ENCODE results near the gene MAP3K20.

Gene MAP3K20

DNA sequence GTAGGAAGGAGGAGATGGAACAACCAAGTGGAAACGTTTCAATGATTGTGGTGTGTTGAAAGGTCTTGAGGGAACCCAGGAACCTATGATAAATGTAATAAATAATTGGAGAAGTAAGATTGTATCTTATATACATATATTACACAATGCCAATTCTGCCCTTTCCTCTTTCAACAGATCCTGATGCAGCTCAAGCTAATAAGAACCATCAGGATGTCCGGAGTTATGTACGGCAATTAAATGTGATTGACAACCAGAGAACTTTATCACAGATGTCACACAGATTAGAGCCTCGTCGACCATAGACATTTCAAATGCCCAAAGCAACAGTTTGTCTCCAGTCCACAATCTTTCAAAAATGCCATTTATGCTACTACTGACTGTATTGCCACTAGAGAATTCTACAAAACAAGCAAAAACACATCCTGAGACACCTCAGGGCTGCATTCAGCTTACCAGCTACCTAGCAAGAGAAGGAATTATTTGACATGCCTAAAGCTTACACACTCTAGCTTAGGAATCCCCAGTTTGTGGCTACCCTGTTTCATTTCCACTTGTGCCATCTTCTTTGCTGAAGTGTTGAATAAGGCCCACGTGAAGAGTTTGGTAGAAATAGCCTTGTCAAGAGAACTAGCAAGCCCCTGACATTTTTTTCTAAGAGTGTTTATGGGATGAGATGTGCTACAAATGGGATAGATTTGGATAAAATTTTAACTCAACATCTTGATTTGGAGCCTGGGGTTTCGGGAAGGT, 24.0 kb upstream of the MAP3K20 start:
- no peak for DNase-seq

DNA sequence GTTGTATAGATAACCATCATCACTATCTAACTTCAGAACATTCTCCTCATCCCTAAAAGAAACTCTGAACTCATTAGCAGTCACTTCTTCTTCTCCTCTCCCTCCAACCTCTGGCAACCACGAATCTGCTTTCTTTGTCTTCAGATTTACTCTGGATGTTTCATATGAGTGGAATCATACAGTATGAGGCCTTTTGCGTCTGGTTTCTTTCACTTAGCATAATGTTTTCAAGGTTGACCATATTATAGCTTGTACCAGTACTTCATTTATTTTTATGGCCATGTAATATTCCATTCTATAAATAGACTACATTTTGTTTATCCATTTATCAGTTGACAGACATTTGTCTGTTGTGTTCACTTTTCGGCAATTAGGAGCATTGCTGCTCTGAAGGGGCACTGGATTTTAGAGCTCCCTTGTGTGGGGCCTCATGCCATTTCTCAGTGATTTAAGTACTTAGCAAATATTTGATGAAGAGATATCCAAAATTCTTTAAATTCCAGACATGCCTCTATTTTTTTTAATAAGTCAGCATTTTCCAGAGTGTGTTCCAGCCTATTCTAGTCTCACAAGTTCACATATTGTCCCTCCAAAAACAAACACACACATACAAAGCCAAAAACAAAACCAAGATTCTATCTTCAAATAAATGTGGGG, 22.5 kb upstream of the MAP3K20 start:
- no peak for DNase-seq

DNA sequence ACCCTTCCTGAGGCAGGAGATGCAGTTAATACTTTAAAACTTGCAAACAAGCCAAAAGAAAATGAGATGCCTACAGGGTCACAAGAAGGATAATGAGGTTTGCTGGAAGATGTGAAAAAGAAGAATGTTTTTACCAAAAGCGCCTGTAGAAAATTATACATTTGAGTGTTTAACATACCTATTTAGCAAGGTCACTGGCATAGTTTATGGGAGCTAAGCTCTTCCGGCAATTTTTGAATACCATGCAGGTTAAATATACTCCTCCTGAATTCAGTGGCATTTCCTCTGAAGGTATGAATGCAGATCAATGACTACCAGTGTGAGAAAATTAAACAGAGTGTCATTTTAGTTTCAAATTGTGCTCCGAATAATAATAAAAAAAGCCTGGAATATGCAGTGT, 21.2 kb upstream of the MAP3K20 start:
- no peak for DNase-seq

DNA sequence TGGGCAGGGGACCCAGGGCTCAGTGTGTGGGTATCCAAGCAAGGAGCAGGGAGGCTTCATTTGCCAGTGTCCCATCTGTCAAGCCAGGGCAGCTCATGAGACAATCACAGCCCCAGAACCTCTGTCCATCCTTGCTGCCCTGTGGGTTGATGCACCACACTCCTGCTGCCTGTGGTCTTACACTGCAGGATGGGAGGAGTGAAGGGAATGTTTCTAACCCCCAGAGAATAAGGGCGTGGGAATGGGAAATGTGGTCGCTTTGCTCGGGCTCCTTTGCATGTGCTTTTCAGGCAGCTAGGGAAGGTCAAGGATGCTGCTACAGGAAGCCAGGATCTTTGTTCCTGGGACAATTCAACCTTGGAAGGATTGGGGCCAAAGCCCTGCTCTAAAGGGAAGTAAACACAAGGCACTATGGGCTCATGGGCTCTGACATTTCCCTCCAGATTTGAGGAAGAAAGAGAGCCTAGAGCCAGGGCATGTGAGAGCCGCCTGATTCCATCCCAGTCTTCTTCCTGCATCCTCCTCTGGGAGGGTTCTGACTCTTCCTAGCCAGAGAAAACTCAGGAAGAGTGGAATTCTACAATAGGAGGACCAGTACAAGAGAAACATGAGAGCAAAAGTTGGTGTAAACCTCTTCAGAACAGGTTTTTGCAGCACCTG, 18.8 kb upstream of the MAP3K20 start:
- DNase-seq = no peak

DNA sequence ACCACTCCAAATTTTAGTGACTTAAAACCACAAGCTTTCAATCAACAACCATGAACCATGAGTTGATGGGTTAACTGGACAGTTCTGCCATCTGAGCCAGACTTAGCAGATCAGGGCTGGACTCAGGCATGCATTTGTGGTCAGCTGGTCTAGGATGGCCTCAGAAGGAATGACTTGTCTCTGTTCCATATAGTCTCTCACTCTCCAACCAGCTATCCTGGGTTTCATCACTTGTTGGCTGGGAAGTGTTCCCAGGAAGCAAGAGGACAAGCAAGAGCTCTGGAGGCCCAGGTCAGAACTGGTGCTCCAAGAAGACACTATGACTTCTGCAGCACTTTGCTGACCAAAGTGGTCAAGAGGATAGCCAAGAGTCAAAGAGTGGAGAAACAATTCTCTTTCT, 17.5 kb upstream of the MAP3K20 start:
- DNase-seq = no peak

DNA sequence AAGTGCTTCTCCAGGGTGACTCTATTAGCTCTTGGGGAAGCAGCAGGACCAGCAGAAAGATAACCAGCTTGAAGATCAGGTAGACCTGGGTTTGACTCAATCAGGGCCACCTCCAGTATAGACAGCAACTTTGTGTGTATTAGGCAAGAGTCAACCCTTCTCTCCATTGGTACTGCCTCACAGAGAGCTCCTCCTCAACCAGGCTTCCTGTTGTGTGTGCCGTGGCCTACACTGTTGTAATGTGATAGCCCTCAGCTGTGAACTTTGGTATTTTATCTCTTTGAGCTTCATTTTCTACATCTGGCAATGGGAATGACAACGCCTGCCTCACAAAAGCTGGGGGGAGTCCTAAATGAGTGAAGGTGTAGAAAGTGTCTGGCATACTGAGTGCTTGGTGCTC, 17.0 kb upstream of the MAP3K20 start:
- DNase-seq = no peak

- DNase-seq = no peak
Measured at GRCh38 chr2:173059292-173059691, 16.4 kb upstream of the MAP3K20 start.

DNA sequence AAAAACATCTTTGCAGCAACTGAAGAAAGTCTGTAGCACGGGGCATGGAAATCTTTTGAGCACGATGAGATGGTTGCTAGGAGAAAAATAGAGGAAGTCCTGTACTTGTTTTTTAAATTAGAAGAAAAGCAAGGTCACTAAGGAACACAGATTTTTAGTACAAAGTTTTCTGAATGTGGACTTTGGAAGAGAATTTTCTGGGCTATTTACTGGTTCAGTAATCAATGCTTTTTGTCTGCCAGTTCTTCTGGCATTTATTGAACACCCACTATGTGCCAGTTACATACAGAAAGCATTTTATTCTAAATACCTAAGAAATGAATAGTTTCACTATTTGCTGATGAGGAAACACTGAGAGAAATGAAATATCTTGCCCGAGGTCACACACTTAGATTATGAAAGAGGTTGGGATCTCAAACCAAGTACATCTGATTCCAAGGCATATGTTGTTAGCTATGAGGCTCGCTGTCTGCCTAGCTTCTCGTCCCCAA, 15.6 kb upstream of the MAP3K20 start:
- DNase-seq = no peak

DNA sequence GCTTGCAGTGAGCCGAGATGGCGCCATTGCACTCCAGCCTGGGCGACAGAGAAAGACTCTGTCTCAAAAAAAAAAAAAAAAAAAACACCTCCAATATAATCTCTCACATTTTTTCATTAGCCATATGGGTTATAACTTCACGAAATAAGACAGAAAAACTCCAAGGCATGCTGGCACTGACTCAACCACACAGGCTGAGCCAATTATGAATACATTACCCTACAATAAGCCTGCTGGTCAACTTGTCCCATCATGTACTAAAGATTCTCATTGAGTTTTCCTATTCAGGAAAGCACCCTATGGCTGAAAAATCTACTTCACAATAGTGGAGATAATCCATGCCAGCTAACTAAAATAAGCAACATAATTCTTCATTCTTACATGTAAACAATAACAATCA, 12.8 kb upstream of the MAP3K20 start:
- DNase-seq = no peak

DNA sequence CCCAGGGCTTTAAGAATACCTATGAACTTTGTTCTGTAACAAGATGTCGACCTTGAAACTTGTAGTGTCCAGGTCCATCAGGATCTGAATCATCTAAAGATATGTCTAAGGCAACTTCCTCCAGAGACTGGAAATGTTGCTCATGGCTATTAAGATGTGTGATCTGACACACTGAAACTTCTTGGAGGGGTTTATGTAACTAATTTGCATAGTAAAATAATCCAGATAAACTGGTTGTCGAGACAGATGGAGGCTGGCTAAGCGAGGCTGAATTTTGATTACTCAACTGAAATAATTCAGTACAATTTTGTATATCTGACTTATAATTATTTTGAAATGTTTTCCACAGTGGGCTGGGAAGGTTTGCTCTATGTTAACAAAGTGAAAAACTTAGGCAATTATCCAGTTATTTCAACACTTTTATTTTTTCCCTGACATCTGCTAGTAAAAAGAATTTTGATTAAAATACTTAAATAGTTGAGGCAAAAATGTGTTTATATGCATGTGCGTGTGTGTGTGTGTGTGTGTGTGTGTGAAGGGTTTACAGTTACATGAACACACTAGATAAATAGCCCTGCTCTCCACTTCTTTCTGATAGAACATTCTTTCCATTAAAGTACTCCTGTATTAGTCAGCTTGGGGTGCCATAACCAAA, 11.4 kb upstream of the MAP3K20 start:
- no peak for DNase-seq

- no peak for DNase-seq
Measured at GRCh38 chr2:173066887-173067676, 8.6 kb upstream of the MAP3K20 start.

DNA sequence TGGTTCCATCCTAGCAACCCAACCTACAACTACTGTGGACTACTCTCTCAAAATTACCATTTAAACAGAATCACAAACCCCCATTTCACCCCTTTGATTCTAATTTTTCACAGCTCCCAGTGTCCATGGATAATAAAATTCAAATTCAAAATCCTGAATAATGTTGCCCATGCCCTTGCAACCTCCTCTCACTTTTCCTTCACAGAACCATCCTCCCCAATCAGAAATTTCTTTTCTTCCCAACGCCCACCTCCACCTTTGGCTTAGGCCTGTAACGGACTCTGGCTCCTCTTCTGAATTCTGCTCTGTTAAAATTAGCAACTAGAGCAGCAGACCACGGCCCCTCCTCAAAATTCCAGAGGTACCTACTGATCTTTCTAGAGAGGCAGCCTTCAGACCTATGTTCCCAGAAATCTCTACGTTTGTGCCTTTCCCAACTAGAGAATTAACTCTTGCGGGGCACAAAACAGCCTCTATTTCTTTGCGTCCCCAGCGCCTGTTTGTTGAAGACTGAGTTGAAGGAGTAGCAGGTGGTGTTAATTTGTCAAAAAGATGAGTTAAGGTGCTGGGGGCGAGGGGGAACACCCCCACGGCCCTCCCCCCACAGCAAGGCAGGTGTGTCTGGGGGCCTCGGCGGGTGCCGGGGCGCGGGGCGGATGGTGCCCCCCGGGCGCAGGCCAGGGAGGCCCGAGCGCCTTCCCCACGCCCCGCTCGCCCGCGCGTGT, 428 bp upstream of the MAP3K20 start:
- DNase-seq = no peak

DNA sequence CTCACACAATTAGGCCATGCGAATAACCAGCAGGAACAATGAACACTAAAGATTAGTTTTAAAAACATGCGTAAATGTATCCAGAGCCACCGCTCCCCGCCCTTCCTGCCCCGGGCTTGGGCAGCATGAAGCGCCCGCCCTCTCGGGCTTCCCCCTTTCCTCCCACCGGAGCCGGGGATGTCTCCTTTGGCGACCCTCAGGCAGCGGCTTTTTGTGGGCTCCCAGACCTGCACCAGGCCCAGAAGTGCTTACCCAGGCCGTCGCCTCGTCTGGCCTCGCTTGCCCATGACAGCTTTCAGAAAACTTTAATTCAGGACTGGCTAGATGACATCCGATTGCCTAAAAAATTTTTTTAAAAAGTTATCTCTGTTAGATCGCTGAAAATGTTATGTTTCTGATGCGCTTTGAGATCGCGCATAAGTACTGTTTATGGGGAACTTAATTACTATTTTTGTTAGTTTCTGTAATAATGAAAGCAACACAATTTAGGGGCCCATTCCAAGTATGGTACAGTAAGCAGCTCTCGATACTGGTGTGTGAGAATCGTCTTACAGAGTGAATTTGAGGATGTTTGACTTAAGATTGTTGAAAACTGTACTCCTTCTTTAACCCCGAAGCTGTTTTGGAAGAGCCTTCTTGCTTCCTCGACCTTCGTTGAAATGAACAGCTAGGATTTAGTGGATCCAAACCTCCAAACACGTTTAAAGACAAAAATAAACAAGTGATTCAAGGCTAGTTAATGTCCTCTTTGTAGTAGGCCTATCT, 1.1 kb downstream of the MAP3K20 start:
- DNase-seq = peak in 1 of 2 donors; percentile 4

DNA sequence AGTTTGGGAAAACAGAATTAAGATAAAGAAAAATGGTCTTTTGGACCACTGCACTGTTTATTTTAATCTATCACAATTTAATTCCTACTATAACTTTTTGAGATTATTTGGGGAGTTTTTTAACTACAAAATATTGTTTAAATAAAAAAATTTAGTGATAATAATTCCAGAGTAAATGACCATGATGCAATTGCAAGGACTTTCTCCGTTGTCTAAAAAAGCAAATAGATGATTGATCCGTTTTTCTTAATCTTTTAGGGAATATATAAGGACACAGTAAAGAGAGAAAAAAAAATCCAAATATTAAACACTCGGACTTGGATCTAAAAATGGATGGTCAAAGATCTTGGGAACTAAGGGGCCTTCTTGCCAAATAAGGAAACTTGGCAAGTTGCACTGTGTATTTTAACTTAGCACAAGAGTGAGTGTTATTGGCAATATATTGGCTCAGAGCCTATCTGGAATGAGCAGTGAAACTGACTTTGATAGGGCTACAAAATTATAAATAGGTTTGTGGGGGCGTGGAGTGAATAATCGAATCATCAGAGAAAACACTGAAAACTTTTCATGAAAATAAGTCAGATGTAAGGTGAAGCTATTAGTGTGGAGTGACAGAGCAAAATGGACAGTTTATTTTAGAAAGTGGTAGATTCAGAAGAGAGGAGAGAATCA, 2.0 kb downstream of the MAP3K20 start:
- DNase-seq = no peak

- DNase-seq = no peak
Measured at GRCh38 chr2:173079141-173079540, 3.5 kb downstream of the MAP3K20 start.

- no peak for DNase-seq
Measured at GRCh38 chr2:173079973-173080860, 4.6 kb downstream of the MAP3K20 start.

DNA sequence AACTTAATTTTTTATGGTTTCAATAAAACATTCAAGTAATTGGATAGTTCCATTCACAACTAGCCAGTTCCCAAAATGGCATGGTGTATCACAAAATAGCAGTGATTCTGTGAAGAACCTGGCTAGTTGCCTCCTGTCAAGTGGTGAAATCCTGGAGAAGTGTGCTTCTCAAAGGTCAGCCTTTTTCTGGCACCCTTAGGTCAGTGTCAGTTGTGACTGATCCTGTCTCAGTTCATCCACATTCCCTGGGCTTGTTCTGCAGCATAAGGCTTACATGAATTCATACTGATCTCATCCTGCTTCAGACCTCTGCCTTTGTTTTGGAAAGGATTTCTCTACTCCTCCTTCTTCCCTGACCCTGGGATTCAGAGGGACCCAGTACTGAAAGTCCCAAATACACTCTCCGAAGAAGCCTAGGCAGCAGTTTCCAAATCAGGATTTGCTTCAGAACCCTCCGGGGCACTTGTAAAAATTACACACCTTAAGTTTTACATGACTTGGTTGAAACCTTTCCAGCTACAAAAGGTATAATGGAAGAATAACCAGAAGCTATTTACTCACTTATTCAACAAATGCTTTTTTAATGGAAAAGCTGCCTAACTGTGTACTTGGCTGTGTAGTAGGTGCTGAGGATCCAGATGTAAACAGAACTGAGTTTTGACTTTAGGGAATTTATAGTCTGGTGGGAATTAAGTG, 11.0 kb downstream of the MAP3K20 start:
- DNase-seq = no peak

- DNase-seq = no peak
Measured at GRCh38 chr2:173087214-173087581, 11.6 kb downstream of the MAP3K20 start.

Measured in CD4-positive, alpha-beta T cell treated with Interferon alpha-2 for 1 hour (primary cell).